OCI-LY3 (cell line): ENCODE results near the gene ZPBP2.

Experiments
- EZH2phosphoT487 ChIP-seq: fragments of 200-600 bp; shearing (Covaris generic); IDR thresholded peaks from 2 replicates; pipeline ENCODE4 v1.6.1; 2018; ENCODE audit warnings: antibody characterized with exemption, mixed run types, low read depth
- TF ChIP-seq, protein P1 (sequence below): fragments of 200-600, 300-600 bp; sonication (generic); IDR thresholded peaks from 2 replicates; pipeline ENCODE4 v1.5.1; 2014; ENCODE audit warnings: antibody characterized with exemption, low read length, low read depth

DNA sequence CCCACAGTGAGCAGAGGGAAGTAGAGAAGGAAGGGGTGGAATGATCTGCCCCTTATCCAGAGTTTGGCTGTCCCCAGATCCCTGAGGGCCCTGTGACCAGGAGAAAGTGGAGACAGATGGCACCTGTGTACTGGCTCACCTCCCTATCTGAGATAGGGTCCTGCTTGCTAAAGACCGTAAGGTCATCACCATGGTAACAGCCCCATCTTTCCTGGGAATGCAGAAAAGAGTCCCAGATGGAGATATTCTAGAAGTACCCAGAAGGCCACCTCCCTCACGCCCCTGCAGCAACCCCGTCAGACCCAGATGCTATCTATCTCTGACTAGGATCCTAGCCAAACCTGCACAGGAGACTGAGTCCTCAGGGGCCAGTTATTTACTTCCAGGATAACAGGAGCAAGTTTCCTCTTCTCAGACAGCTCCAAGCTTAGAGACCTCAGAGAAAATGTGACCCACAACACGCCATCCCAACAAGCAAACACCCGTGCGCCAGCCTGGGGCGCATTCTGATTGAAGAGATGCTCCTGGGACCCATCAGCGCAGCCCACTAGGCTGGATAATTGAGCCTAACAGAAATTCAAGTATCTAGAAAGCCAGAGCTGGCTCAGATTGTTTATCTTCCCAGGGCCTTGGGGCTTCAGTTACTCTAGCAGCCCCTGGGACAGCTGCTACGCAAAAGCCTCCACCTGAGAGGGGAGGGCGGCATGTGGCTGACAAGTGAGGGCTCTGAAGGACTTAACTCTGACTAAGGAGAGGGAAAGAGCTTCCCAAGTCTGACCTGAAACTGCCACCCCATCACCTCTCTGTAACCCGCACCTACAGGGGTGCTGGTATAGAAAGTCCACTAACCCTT, 57.5 kb downstream of the ZPBP2 start:
- TF ChIP-seq, protein P1, sequence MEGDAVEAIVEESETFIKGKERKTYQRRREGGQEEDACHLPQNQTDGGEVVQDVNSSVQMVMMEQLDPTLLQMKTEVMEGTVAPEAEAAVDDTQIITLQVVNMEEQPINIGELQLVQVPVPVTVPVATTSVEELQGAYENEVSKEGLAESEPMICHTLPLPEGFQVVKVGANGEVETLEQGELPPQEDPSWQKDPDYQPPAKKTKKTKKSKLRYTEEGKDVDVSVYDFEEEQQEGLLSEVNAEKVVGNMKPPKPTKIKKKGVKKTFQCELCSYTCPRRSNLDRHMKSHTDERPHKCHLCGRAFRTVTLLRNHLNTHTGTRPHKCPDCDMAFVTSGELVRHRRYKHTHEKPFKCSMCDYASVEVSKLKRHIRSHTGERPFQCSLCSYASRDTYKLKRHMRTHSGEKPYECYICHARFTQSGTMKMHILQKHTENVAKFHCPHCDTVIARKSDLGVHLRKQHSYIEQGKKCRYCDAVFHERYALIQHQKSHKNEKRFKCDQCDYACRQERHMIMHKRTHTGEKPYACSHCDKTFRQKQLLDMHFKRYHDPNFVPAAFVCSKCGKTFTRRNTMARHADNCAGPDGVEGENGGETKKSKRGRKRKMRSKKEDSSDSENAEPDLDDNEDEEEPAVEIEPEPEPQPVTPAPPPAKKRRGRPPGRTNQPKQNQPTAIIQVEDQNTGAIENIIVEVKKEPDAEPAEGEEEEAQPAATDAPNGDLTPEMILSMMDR, result no peak
- no peak for TF ChIP-seq EZH2phosphoT487
